ENCODE data around the gene PHC2.

DNA sequence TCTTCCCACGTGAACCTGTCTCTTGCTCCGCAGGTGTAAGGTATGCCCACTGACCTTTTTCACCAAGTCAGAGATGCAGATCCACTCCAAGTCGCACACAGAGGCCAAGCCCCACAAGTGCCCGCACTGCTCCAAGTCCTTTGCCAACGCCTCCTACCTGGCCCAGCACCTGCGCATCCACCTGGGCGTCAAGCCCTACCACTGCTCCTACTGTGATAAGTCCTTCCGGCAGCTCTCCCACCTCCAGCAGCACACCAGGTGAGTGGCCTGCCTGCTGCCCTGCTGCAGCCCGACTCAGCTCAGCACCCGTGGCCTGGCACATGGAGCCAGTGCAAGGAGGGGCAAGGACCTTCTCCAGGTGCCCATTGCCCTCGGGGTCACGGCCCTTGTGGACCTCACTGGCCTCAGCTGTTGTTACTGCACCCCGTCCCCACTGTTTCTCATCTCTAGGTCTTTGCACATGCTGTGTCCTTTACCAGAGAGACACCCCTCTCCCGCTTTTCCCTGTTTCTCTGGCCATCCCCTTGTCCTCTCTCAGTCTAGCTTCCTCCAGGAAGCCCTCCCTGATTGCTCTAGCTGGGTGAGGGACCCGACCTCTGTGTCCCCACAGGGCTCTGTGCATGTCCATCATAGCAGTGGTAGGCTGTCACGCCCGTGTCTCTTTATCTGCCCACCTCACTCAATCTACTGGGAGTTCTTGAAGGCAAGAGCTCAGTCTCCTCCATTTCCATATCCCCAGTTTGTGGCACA lies 149.2 kb downstream of the PHC2 start:
- TF ChIP-seq CTCF (IDR thresholded peaks at IDR 0.05) (no peak), EZH2 (IDR thresholded peaks at IDR 0.05) (no peak), EZH2phosphoT487 (IDR thresholded peaks at IDR 0.05) (no peak)
